OCI-LY7 (cell line): Measurements from ENCODE around the gene CACNA1D.

Experiments
- CTCF ChIP-seq: fragments of 200-600 bp; sonication (generic); conservative IDR thresholded peaks from 2 replicates; pipeline ENCODE4 v1.5.1; 2014; ENCODE audit warnings: mild to moderate bottlenecking, antibody characterized with exemption, low read length, moderate library complexity, mixed read lengths
- EZH2phosphoT487 ChIP-seq: fragments of 200-600 bp; sonication (generic); IDR thresholded peaks from 2 replicates; pipeline ENCODE4 v1.6.1; 2018; ENCODE audit warnings: low read depth, borderline replicate concordance, mild to moderate bottlenecking, mixed run types, antibody characterized with exemption, low read length, moderate library complexity, mixed read lengths

GRCh38 chr3:53495146-53495519 lies 722 bp downstream of the CACNA1D start:
- TF ChIP-seq CTCF (no peak), EZH2phosphoT487 (no peak)
